ENCODE results near the gene ATP5MG.

DNA sequence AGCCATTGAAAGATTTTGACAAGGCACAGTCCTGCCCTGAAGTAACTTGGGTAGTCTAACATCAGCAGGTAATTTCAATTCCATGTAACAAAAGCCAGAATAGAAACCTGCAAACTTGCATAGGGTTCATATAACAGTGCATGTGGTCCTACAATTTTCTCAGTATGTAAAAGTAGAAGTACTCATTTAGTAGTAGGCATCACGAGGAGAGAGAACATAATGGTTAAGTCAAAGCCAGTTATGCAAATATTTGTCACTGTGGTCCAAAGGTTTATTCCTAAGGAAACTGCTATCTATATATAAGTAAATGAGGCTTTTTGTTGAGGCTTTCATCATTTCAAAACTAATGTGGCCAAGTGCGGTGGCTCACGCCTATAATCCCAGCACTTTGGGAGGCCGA, 10.1 kb downstream of the ATP5MG start:
- TF ChIP-seq GATA2 (IDR thresholded peaks at IDR 0.05; ENCODE audit: low read depth, low read length) (no peak), GATA3 (IDR thresholded peaks at IDR 0.05; ENCODE audit: low read depth, low read length) (no peak)

All from SH-SY5Y (cell line).